GM12878 (cell line): Measurements from ENCODE around the gene AMY1B. TPM values are rescaled to one million over a fixed set of nuclear protein-coding genes. Genes with fewer than 3 reads are reported as not detected.
"Not testable (repeated sequence)": the region's sequence is repeated elsewhere in the genome, so short reads cannot be mapped to it uniquely, and the experiment has no call there.

Source experiments
- ATAC-seq: fragments of 200-7000 bp; cut with Tn5 transposase; 3 replicates; pipeline ENCODE4 v1.9.1; 2020; ENCODE audit warnings: mild to moderate bottlenecking, moderate library complexity
- BruUV-seq: library from RNA; stranded (reverse); fragments of 400-500 nt; replicated peaks from 2 replicates; lab custom pipeline; 2021; lab: Mats Ljungman, UMichigan
- CTCF ChIA-PET: fragments of 300-600 bp; sonication (Branson Sonifier 250); formaldehyde crosslinking; extraction: SDS; loops from one replicate; lab custom pipeline; 2021; ENCODE audit warnings: inconsistent platforms; lab: Yijun Ruan, JAX
- POLR2A ChIA-PET: fragments of 350-600 bp; formaldehyde crosslinking; extraction: SDS; loops from one replicate; lab custom pipeline; 2021; ENCODE audit warnings: inconsistent platforms; lab: Charles Lee
- RAD21 ChIA-PET: fragments of 300-600 bp; sonication (Branson Sonifier 250); formaldehyde crosslinking; loops from one replicate; lab custom pipeline; 2023; ENCODE audit warnings: antibody characterized with exemption; ENCODE audit not compliant: unreplicated experiment; lab: Charles Lee
- SMC1A ChIA-PET: fragments of 300-600 bp; sonication (Branson Sonifier 250); formaldehyde crosslinking; loops from one replicate; lab custom pipeline; 2023; ENCODE audit not compliant: unreplicated experiment, uncharacterized antibody; lab: Charles Lee
- DNase-seq: peaks from one replicate; pipeline ENCODE4 v3.0.0-alpha.2; 2011; ENCODE audit warnings: low read depth, low spot score
- FAIRE-seq: peaks from 3 replicates; lab custom pipeline; 2011; peaks lifted over from hg19 to GRCh38; lab: Jason Lieb, UNC
- H2AFZ ChIP-seq: 2 replicates; pipeline ENCODE4 v1.6.0; 2011; ENCODE audit warnings: low read depth, low read length, control low read depth; ENCODE audit not compliant: control insufficient read depth
- H3K27ac ChIP-seq: 2 replicates; pipeline ENCODE4 v1.5.1; 2011; ENCODE audit warnings: control low read depth; ENCODE audit not compliant: control insufficient read depth, insufficient read depth
- H3K27me3 ChIP-seq, 2 experiments: replicated peaks in 1 of 2; 2 replicates each; pipeline versions ENCODE4 v1.6.0 to v1.6.1; 2011; ENCODE audit warnings: low read length in 1 of 2; ENCODE audit not compliant: control insufficient read depth in 2 of 2, insufficient read depth in 2 of 2
- H3K36me3 ChIP-seq, 2 experiments: 2 replicates each; pipeline ENCODE4 v1.5.1; 2011; ENCODE audit warnings: low read length in 1 of 2; ENCODE audit not compliant: control insufficient read depth in 2 of 2, insufficient read depth in 2 of 2
- H3K4me1 ChIP-seq: 2 replicates; pipeline ENCODE4 v1.6.1; 2011; ENCODE audit warnings: mild to moderate bottlenecking, low read length, moderate library complexity, mixed read lengths; ENCODE audit not compliant: control insufficient read depth, insufficient read depth
- H3K4me2 ChIP-seq: 2 replicates; pipeline ENCODE4 v1.6.0; 2011; ENCODE audit warnings: control low read depth; ENCODE audit not compliant: control insufficient read depth, insufficient read depth
- H3K4me3 ChIP-seq: fragments of 200-600 bp; sonication (generic); 2 replicates; pipeline ENCODE4 v1.5.1; 2016
- H3K79me2 ChIP-seq: 2 replicates; pipeline ENCODE4 v1.6.0; 2011; ENCODE audit warnings: low read length; ENCODE audit not compliant: control insufficient read depth, insufficient read depth
- H3K9ac ChIP-seq: 2 replicates; pipeline ENCODE4 v1.8.0; 2011; ENCODE audit warnings: low read length, control low read depth, mixed read lengths; ENCODE audit not compliant: control insufficient read depth, insufficient read depth
- H3K9me3 ChIP-seq: replicated peaks from 3 replicates; pipeline ENCODE4 v1.5.1; 2011; ENCODE audit warnings: mild to moderate bottlenecking, low read length; ENCODE audit not compliant: control insufficient read depth, insufficient read depth
- H4K20me1 ChIP-seq: 2 replicates; pipeline ENCODE4 v1.6.0; 2011; ENCODE audit not compliant: control insufficient read depth, insufficient read depth
- WGBS: methylation state at CpG from one replicate; pipeline ENCODE4 v1.1.6; 2016; ENCODE audit warnings: low lambda C conversion rate; ENCODE audit not compliant: insufficient replicate concordance, insufficient coverage; ENCODE audit errors: missing lambda C conversion rate; 5-methylcytosine and 5-hydroxymethylcytosine counted together
- in situ Hi-C: fragments of 300-500 bp; cut with MboI; formaldehyde crosslinking; loops from 9 replicates; pipeline ENCODE4 v1.14.3; 2018; ENCODE audit warnings: mixed read lengths
- intact Hi-C: fragments of 100-400 bp; cut with micrococcal nuclease; formaldehyde crosslinking; loops from one replicate; pipeline ENCODE4 v1.14.2; 2022; ENCODE audit not compliant: unreplicated experiment
- polyA plus RNA-seq, 11 experiments: library from polyadenylated mRNA; depleted of rRNA in 4 of 11; unstranded in 6 of 11; stranded (reverse) in 5 of 11; fragments of >200 nt; fragmentation: Nextera tagmentation in 4 of 11; fragmentation: Illumina TruSeq in 1 of 11; extraction: Ambion mirVana in 4 of 11; extraction: Trizol in 1 of 11; gene quantifications; 1 replicate in 1 of 11; 2 replicates in 10 of 11; pipeline versions ENCODE4 v1.2.1 to v1.2.3, GENCODE V29; 2011 to 2016; ENCODE audit warnings: inconsistent platforms in 2 of 11, missing spikeins in 2 of 11, low read depth in 1 of 11
- total RNA-seq, 4 experiments: library from RNA; depleted of rRNA in 3 of 4; stranded (reverse); fragments of >200 nt in 3 of 4; fragmentation: Illumina TruSeq in 1 of 4; extraction: Trizol in 1 of 4; gene quantifications; 2 replicates each; pipeline versions ENCODE4 v1.2.1 to v1.2.3, GENCODE V29; 2013 to 2021

The AMY1B gene
- total and polyA plus RNA-seq, 10 of the 15 experiments (the other 5 are each of a cell fraction or from before 2014, with no cell fraction given) = 0.08 to 0.25 TPM; not detected in 8

- DNase-seq, in situ Hi-C loops, H3K27me3 ChIP-seq, H3K4me3 ChIP-seq, BruUV-seq, RAD21 ChIA-PET, H3K4me2 ChIP-seq, ATAC-seq, H3K79me2 ChIP-seq, H3K4me1 ChIP-seq, H3K36me3 ChIP-seq, FAIRE-seq, SMC1A ChIA-PET, CTCF ChIA-PET, intact Hi-C loops, H2AFZ ChIP-seq, H3K9me3 ChIP-seq, H3K27ac ChIP-seq, POLR2A ChIA-PET, H4K20me1 ChIP-seq, H3K9ac ChIP-seq: not testable (repeated sequence)
- WGBS = no CpG with 5 or more reads among the region's 4 CpGs
These were observed 45.1 kb downstream of the AMY1B start for GRCh38 chr1:103650889-103651288.

GRCh38 chr1:103650305-103650704, 45.7 kb downstream of the AMY1B start:
- RAD21 ChIA-PET, FAIRE-seq, ATAC-seq: not testable (repeated sequence)

GRCh38 chr1:103643908-103644307, 52.1 kb downstream of the AMY1B start:
- FAIRE-seq, H3K4me1 ChIP-seq, H3K27ac ChIP-seq, H4K20me1 ChIP-seq, POLR2A ChIA-PET, H3K9me3 ChIP-seq, DNase-seq, H2AFZ ChIP-seq, H3K4me3 ChIP-seq, H3K27me3 ChIP-seq, H3K9ac ChIP-seq, CTCF ChIA-PET, BruUV-seq, H3K79me2 ChIP-seq, H3K4me2 ChIP-seq, SMC1A ChIA-PET, H3K36me3 ChIP-seq, ATAC-seq, in situ Hi-C loops, intact Hi-C loops, RAD21 ChIA-PET: not testable (repeated sequence)
- no CpG with 5 or more reads among the region's 3 CpGs for WGBS

More at GRCh38 chr1:103650305-103650704, 45.7 kb downstream of the AMY1B start:
- H3K79me2 ChIP-seq, BruUV-seq, H3K4me1 ChIP-seq, H3K9ac ChIP-seq, in situ Hi-C loops, H3K27ac ChIP-seq, intact Hi-C loops, DNase-seq, H3K4me2 ChIP-seq, POLR2A ChIA-PET, CTCF ChIA-PET, SMC1A ChIA-PET, H2AFZ ChIP-seq, H3K9me3 ChIP-seq, H4K20me1 ChIP-seq, H3K4me3 ChIP-seq, H3K36me3 ChIP-seq, H3K27me3 ChIP-seq: not testable (repeated sequence)
- no CpG with 5 or more reads among the region's 3 CpGs for WGBS

GRCh38 chr1:103641194-103641593, 54.8 kb downstream of the AMY1B start:
- in situ Hi-C loops, RAD21 ChIA-PET, CTCF ChIA-PET, POLR2A ChIA-PET, H4K20me1 ChIP-seq, H3K27ac ChIP-seq, ATAC-seq, FAIRE-seq, DNase-seq, H3K79me2 ChIP-seq, H2AFZ ChIP-seq, H3K9me3 ChIP-seq, BruUV-seq, H3K4me3 ChIP-seq, H3K27me3 ChIP-seq, H3K36me3 ChIP-seq, SMC1A ChIA-PET, H3K9ac ChIP-seq, H3K4me1 ChIP-seq, H3K4me2 ChIP-seq, intact Hi-C loops: not testable (repeated sequence)
- WGBS = no CpG with 5 or more reads among the region's 3 CpGs
